Fibroblast of pulmonary artery (primary cell): ENCODE results near the gene IPO13.

Source experiments
- DNase-seq: peaks from one replicate; pipeline ENCODE4 v3.0.0-alpha.2; 2010; ENCODE audit warnings: low read depth
- H3K4me3 ChIP-seq: replicated peaks from 2 replicates; pipeline ENCODE4 v1.5.1; 2011; ENCODE audit warnings: low read depth, mild to moderate bottlenecking, control low read depth, low read length, moderate library complexity
- TF ChIP-seq, protein P1 (sequence below): IDR thresholded peaks from 2 replicates; pipeline ENCODE4 v1.5.1; 2011; ENCODE audit warnings: mild to moderate bottlenecking, control low read depth, low read length, inconsistent platforms; ENCODE audit errors: missing control alignments

Gene IPO13

DNA sequence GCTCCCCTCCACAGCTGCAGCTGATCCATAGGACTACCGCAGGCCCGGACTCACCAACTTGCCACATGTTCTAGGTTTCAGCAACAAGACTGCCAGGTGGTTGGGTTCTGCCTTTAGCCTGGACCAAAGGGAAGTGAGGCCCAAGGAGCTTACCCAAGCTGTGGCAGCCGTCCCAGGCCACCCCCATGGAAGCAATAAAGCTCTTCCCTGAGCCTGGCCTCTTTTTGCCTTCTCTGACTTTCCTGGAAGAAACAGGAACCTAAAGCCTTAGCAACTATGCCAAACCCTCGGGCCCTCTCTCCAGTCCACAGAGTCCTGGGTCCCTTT, 15.8 kb upstream of the IPO13 start:
- TF ChIP-seq, protein P1, sequence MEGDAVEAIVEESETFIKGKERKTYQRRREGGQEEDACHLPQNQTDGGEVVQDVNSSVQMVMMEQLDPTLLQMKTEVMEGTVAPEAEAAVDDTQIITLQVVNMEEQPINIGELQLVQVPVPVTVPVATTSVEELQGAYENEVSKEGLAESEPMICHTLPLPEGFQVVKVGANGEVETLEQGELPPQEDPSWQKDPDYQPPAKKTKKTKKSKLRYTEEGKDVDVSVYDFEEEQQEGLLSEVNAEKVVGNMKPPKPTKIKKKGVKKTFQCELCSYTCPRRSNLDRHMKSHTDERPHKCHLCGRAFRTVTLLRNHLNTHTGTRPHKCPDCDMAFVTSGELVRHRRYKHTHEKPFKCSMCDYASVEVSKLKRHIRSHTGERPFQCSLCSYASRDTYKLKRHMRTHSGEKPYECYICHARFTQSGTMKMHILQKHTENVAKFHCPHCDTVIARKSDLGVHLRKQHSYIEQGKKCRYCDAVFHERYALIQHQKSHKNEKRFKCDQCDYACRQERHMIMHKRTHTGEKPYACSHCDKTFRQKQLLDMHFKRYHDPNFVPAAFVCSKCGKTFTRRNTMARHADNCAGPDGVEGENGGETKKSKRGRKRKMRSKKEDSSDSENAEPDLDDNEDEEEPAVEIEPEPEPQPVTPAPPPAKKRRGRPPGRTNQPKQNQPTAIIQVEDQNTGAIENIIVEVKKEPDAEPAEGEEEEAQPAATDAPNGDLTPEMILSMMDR = no peak
- no peak overlapping the region for H3K4me3 ChIP-seq

DNA sequence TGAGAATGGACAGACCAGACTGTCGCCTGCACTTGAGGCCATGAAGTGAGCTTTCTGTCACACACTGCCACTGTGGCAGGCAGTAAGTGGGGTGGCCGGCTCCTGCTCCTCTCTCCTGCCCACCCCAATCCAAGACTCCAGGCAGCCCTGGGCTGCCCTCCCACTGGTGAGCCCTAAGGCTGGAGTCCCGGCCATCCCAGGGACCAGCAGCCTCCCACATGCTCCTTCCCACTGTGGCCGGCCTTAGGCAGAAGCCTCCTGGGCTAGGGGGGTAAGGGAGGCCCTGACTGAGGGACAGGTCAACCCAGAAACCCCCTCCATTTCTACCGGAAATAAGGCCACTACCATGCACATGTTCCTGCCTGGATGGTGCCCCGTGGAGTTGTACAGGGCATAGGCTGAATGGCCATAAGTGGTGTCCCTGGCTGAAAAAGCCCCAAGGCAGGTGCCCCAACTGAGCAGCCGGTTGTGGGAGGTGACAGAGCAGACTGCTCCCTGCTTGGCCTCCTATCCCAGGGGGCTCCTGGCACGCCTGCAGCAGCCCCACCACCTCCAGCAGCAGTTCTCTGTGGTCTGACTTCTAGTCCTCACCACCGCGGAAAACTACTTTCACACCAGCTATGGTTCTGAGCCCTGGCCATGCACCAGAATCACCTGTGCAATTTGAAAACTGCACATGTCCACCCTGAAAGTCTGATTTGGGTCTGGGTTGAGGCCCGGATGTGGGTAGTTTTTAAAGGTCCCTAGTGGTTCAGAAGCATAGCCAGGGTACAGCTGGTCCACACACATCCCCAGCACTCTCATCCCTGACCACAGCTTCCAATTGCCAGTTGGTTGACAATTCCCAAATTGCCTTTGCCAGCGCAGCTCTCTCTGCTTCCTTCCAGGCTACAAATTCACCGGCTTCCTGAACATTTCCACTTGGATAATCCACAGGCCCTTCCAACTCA, 14.8 kb upstream of the IPO13 start:
- TF ChIP-seq, protein P1 = no peak

More for the DNA sequence above, 15.8 kb upstream of the IPO13 start:
- no peak for DNase-seq

DNA sequence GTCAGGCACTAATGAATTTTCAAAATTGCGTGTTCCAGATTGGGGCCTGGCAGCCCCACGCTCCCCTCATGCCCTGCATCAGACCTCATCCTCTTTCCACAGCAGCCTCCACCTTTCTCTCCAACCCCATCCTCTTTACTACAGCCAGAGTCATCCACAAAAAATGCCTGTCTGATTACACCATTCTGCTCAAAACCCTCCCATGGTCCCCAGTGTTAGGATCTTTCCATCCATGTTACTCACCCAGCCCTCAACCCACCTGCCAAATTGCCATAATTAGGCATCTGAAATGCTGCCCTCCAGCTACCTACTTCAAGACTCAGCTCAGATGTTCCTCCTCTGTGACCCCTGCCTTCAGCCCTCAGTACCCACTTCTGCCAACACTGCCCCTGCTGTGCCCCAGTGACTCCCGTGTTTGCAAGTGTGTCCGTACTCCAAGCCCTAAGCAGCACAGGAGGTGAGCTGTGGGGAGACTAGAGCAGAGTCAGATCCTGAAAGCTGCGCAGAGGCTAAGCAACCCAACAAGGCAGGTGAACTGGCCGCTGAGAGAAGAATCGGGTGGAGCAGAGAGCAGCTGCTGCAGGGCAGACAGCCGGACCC, 13.9 kb upstream of the IPO13 start:
- DNase-seq = peak; percentile 28

More for the DNA sequence above, 14.8 kb upstream of the IPO13 start:
- H3K4me3 ChIP-seq = no peak overlapping the region
- DNase-seq = no peak

DNA sequence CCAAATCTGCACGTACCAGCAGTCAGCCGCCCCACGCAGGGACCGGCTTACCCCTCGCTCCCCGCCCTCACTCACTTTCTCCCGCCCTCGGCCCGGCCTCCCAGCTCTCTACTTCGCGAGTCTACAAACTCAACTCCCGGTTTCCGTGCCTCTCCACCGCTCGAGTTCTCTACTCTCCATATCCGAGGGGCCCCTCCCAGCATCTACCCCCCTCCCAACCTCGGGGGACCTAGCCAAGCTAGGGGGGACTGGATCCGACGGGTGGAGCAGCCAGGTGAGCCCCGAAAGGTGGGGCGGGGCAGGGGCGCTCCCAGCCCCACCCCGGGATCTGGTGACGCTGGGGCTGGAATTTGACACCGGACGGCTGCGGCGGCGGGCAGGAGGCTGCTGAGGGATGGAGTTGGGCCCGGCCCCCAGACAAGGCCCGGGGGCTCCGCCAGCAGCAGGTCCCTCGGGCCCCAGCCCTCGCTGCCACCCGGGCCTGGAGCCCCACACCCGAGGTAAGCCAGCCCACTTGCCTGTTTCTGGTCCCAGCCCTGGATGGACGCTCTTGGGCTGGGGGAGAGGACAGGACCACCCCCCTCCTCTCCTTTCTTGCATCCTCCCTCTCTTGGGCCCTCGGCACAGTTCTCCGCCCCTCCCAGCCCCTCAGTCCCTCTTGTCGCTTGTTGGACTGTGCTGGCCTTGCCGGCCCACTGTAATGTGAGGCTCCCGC, 13.2 kb upstream of the IPO13 start, which contains the start of gene ARTN:
TSS of gene ARTN (plus strand) at position 416 of the 715 bp plus-strand sequence. CDS start 1,856 bp downstream, outside the sequence.
- TF ChIP-seq, protein P1 = no peak
- peak within 1 kb of the TSS; percentile 38 for H3K4me3 ChIP-seq
- DNase-seq = no peak

More for the DNA sequence above, 13.9 kb upstream of the IPO13 start:
- TF ChIP-seq, protein P1 = no peak
- peak overlapping the region; percentile 38 for H3K4me3 ChIP-seq

DNA sequence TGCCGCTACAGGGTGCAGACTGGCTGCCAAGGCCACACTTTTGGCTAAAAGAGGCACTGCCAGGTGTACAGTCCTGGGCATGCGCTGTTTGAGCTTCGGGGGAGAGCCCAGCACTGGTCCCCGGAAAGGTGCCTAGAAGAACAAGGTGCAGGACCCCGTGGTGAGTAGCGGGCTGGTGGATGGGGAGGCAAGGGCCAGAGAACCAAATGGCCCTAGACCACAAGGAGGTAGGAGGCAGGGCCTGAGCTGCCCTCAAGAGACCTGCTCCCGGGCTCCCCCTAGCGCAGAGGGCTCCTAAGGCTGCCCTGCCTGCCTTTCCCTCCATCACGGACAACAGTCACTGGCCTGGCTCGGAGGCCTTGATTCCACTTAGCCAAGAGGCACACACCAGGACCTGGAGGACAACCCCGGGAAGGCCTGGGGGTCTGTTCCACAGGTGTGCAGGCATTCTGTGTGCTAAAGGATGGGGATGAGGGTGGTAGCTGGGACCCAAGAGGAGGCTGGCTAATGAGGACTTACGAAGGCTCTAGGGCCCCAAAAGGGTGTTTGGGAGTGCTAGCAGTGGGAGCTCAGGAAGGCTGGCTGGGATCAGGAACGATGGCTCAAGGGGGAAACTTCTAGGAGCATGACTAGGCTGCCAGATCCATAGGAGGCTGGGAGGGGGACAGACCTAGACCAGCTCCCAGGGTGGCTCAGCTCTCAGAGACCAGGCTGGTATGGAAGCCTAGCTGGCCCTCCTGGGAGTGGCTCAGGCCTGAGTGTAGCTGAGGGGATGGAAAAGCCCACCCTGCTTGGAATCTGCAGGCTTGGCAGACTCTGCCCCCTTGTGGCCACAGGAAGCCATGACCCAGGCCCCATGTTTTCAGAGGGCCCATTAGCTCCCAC, 12.4 kb upstream of the IPO13 start:
- TF ChIP-seq, protein P1 = peak; percentile 89
- no peak overlapping the region for H3K4me3 ChIP-seq
- peak; percentile 64 for DNase-seq

DNA sequence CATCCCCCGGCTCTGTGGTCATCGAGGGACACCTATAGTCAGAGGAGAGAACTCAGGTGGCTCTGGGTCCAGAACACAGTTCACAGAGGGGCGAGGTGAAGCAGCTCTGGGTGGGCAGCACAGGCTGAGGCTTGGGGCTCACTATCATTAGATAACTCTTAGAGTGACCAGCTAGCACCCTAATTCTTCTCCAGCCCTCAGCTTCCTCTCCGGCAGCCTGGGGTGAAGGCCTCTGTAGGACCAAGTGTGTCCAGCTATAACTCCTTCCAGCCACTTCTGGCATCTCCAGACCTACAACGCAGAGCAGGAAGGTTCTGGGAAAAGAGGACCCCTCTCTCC, 11.8 kb upstream of the IPO13 start:
- TF ChIP-seq, protein P1 = no peak
- no peak overlapping the region for H3K4me3 ChIP-seq
- DNase-seq = no peak
